SU-DHL-6 (cell line): ENCODE data around the gene UBASH3A.

Experiments
- H2AFZ ChIP-seq: fragments of 200-600 bp; sonication (generic); 2 replicates; pipeline ENCODE4 v1.6.1; 2014; ENCODE audit warnings: low read depth, mild to moderate bottlenecking, moderate library complexity, mixed read lengths, antibody characterized with exemption, low read length; ENCODE audit not compliant: severe bottlenecking
- H3F3A ChIP-seq: fragments of 200-600 bp; shearing (Covaris generic); 2 replicates; pipeline ENCODE4 v1.6.0; 2016; ENCODE audit warnings: antibody characterized with exemption, mild to moderate bottlenecking; ENCODE audit not compliant: insufficient read depth
- H3K27ac ChIP-seq: fragments of 200-600 bp; sonication (generic); 2 replicates; pipeline ENCODE4 v1.5.1; 2016; ENCODE audit warnings: low read depth, mild to moderate bottlenecking, low read length, moderate library complexity, mixed read lengths
- H3K27me3 ChIP-seq: fragments of 200-600 bp; sonication (generic), shearing (Covaris generic); 2 replicates; pipeline ENCODE4 v1.6.0; 2014; ENCODE audit warnings: mild to moderate bottlenecking, low read length
- H3K36me3 ChIP-seq: fragments of 200-600 bp; sonication (generic); 2 replicates; pipeline ENCODE4 v1.6.1; 2014; ENCODE audit warnings: mild to moderate bottlenecking, low read length, mixed read lengths
- H3K4me2 ChIP-seq: fragments of 300-600, 200-600 bp; shearing (Covaris generic), sonication (generic); 2 replicates; pipeline ENCODE4 v1.6.0; 2014; ENCODE audit warnings: low read length, low read depth, mild to moderate bottlenecking; ENCODE audit not compliant: poor library complexity, severe bottlenecking
- H3K4me3 ChIP-seq: fragments of 200-600 bp; sonication (generic); 2 replicates; pipeline ENCODE4 v1.5.1; 2014; ENCODE audit warnings: antibody characterized with exemption, low read length, mild to moderate bottlenecking, mixed read lengths; ENCODE audit not compliant: insufficient read depth, poor library complexity, severe bottlenecking
- H3K79me2 ChIP-seq: fragments of 200-600 bp; sonication (generic); 2 replicates; pipeline ENCODE4 v1.6.1; 2014; ENCODE audit warnings: mild to moderate bottlenecking, low read length, moderate library complexity; ENCODE audit not compliant: insufficient read depth
- H3K9ac ChIP-seq: fragments of 200-600 bp; sonication (generic); 2 replicates; pipeline ENCODE4 v1.7.0; 2014; ENCODE audit warnings: mild to moderate bottlenecking, low read length
- H3K9me2 ChIP-seq: fragments of 200-600 bp; sonication (generic); replicated peaks from 2 replicates; pipeline ENCODE4 v1.6.1; 2014; ENCODE audit warnings: low read length; ENCODE audit not compliant: insufficient read depth
- H3K9me3 ChIP-seq: fragments of 200-600 bp; sonication (generic); 2 replicates; pipeline ENCODE4 v1.6.1; 2014; ENCODE audit warnings: low read length, mixed read lengths; ENCODE audit not compliant: insufficient read depth
- H4K20me1 ChIP-seq: fragments of 200-600 bp; sonication (generic); 2 replicates; pipeline ENCODE4 v1.6.1; 2014; ENCODE audit warnings: low read depth, mild to moderate bottlenecking, antibody characterized with exemption, low read length, moderate library complexity, mixed read lengths
- EZH2phosphoT487 ChIP-seq: fragments of 200-600 bp; sonication (generic), shearing (Covaris generic); conservative IDR thresholded peaks from 2 replicates; pipeline ENCODE4 v1.6.1; 2018; ENCODE audit warnings: mild to moderate bottlenecking, antibody characterized with exemption, low read length, moderate library complexity, mixed read lengths
- TF ChIP-seq, protein P1 (sequence below): fragments of 200-600 bp; sonication (generic); IDR thresholded peaks from one replicate; pipeline ENCODE4 v1.5.1; 2017; ENCODE audit warnings: antibody characterized with exemption, mild to moderate bottlenecking, low read length, moderate library complexity; ENCODE audit not compliant: insufficient read depth, poor library complexity, severe bottlenecking

Gene UBASH3A

DNA sequence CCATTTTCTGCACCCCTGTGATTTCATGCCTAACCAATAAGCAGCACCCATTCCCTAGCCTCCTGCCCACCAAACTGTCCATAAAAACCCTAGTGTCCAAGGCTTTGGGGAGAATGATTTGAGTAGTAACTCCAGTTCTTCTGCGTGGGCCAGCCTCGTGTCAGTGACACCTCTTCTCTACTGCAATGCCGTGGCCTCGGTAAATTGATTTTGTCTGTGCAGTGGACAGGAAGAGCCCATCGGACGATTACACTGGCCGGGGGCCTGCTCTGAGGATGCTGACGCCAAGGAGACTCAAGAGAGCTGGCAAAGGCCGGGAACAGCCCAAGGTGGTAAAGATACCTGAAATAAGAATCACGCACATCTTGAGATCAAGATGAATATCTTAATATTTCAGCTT lies 63.0 kb downstream of the UBASH3A start:
- peaks cover 6% of the 10 kb centered on the region; the same call in 1 of the 2 replicates for H3F3A ChIP-seq
- TF ChIP-seq EZH2phosphoT487 = no peak
- TF ChIP-seq, protein P1, sequence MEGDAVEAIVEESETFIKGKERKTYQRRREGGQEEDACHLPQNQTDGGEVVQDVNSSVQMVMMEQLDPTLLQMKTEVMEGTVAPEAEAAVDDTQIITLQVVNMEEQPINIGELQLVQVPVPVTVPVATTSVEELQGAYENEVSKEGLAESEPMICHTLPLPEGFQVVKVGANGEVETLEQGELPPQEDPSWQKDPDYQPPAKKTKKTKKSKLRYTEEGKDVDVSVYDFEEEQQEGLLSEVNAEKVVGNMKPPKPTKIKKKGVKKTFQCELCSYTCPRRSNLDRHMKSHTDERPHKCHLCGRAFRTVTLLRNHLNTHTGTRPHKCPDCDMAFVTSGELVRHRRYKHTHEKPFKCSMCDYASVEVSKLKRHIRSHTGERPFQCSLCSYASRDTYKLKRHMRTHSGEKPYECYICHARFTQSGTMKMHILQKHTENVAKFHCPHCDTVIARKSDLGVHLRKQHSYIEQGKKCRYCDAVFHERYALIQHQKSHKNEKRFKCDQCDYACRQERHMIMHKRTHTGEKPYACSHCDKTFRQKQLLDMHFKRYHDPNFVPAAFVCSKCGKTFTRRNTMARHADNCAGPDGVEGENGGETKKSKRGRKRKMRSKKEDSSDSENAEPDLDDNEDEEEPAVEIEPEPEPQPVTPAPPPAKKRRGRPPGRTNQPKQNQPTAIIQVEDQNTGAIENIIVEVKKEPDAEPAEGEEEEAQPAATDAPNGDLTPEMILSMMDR = no peak
- H3K9me2 ChIP-seq = no peaks in the 10 kb centered on the region
- no peaks in the 10 kb centered on the region for H3K27me3 ChIP-seq
- no peaks in the 10 kb centered on the region for H3K79me2 ChIP-seq
- no peak overlapping the region for H2AFZ ChIP-seq
- H3K9ac ChIP-seq = no peak overlapping the region
- no peaks in the 10 kb centered on the region for H3K9me3 ChIP-seq
- H3K4me2 ChIP-seq = no peak overlapping the region
- H3K27ac ChIP-seq = no peak overlapping the region
- H3K4me3 ChIP-seq = no peak overlapping the region
- H4K20me1 ChIP-seq = no peaks in the 10 kb centered on the region
- no peaks in the 10 kb centered on the region for H3K36me3 ChIP-seq

DNA sequence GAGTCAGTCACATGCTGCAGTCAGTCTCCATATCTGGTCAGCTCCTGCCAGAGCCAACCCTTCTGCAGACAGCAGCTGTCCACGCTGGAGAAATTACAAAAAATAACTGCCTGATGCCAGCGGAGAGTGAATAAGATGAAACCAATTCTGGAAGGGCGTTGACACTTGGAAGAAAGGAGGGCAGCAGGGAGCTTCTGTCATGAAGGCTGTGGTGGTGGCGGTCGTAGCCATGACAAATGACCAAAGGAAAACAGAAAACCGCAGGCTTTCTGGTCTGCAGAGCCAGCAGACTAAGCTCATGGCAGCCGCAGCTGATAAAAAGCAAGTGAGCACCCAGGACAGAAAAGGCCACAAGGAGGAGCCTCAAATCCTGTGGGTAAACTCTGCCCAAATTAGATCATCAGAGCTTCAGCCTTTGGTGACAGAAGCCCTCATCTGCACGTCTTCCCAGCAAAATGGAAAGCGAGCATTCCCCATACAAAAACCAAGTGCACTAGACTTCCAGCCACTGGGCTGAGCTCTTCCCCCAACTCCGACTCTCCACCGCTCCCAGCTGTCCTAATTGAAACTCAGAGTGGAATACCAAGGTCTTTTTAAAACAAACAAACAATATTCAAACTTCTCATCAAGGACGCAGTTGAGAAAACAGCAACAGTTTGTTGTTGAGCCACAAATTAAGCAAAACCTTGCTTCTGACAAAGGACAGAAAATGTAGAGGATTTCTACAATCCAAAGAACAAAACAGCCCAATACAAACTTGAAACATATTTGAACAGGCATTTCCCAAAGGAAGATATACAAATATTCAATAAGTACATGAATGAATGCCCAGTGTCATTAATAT lies 63.7 kb downstream of the UBASH3A start:
- no peak overlapping the region for H2AFZ ChIP-seq
- H3K9me3 ChIP-seq = no peaks in the 10 kb centered on the region
- TF ChIP-seq, protein P1 = no peak
- no peak for TF ChIP-seq EZH2phosphoT487
- no peak overlapping the region for H3K4me2 ChIP-seq
- peaks cover 6% of the 10 kb centered on the region; the same call in 1 of the 2 replicates for H3F3A ChIP-seq
- H3K9me2 ChIP-seq = no peaks in the 10 kb centered on the region
- H3K4me3 ChIP-seq = no peak overlapping the region
- no peaks in the 10 kb centered on the region for H4K20me1 ChIP-seq
- no peak overlapping the region for H3K27ac ChIP-seq
- no peaks in the 10 kb centered on the region for H3K36me3 ChIP-seq
- no peak overlapping the region for H3K9ac ChIP-seq
- H3K27me3 ChIP-seq = no peaks in the 10 kb centered on the region
- H3K79me2 ChIP-seq = no peaks in the 10 kb centered on the region

DNA sequence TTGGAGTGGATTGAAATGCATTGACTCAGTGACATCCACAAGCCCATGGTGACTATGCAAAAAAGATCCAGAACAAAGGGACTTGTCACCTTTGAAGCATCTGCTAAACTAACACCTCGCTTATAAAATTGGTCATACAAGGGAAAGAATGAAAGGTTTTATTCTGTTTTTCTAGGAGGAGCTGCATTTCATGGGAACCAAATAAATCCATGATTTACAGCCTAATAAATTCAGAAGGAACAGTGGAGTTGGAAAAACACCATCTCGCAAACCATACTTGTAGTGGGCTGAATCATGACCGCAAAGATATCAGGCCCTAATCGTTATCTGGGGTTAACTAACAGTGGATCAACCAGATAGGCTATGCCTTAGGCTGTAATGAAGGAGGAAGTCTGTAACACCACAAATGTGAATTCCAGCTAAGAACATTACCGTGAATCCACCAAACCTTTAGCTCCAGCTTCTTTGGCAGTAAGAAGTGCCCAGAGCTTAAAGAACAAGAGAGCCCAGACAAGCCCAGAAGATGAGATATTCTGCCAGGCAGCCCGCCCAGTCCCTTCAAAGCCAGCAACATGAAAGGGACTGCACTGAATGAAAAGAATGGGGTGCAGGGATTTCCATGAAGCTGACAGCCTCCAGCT lies 64.9 kb downstream of the UBASH3A start:
- no peaks in the 10 kb centered on the region for H4K20me1 ChIP-seq
- TF ChIP-seq EZH2phosphoT487 = no peak
- TF ChIP-seq, protein P1 = no peak
- no peaks in the 10 kb centered on the region for H3K36me3 ChIP-seq
- H3K9me2 ChIP-seq = no peaks in the 10 kb centered on the region
- no peaks in the 10 kb centered on the region; the same call in 1 of the 2 replicates for H3F3A ChIP-seq
- H3K27me3 ChIP-seq = no peaks in the 10 kb centered on the region
- no peak overlapping the region for H3K4me3 ChIP-seq
- no peaks in the 10 kb centered on the region for H3K79me2 ChIP-seq
- no peak overlapping the region for H3K27ac ChIP-seq
- H3K9me3 ChIP-seq = no peaks in the 10 kb centered on the region
- no peak overlapping the region for H3K4me2 ChIP-seq
- no peak overlapping the region for H2AFZ ChIP-seq
- no peak overlapping the region for H3K9ac ChIP-seq
